GM12878 (cell line): ENCODE data around the gene BAG5. TPM values are rescaled to one million over a fixed set of nuclear protein-coding genes. Genes with fewer than 3 reads are reported as not detected.

Source experiments
- ATAC-seq: fragments of 200-7000 bp; cut with Tn5 transposase; 3 replicates; pipeline ENCODE4 v1.9.1; 2020; ENCODE audit warnings: mild to moderate bottlenecking, moderate library complexity
- BruUV-seq: library from RNA; stranded (reverse); fragments of 400-500 nt; replicated peaks from 2 replicates; lab custom pipeline; 2021; lab: Mats Ljungman, UMichigan
- CTCF ChIA-PET: fragments of 300-600 bp; sonication (Branson Sonifier 250); formaldehyde crosslinking; extraction: SDS; loops from one replicate; lab custom pipeline; 2021; ENCODE audit warnings: inconsistent platforms; lab: Yijun Ruan, JAX
- POLR2A ChIA-PET: fragments of 350-600 bp; formaldehyde crosslinking; extraction: SDS; loops from one replicate; lab custom pipeline; 2021; ENCODE audit warnings: inconsistent platforms; lab: Charles Lee
- RAD21 ChIA-PET: fragments of 300-600 bp; sonication (Branson Sonifier 250); formaldehyde crosslinking; loops from one replicate; lab custom pipeline; 2023; ENCODE audit warnings: antibody characterized with exemption; ENCODE audit not compliant: unreplicated experiment; lab: Charles Lee
- SMC1A ChIA-PET: fragments of 300-600 bp; sonication (Branson Sonifier 250); formaldehyde crosslinking; loops from one replicate; lab custom pipeline; 2023; ENCODE audit not compliant: unreplicated experiment, uncharacterized antibody; lab: Charles Lee
- DNase-seq: peaks from one replicate; pipeline ENCODE4 v3.0.0-alpha.2; 2011; ENCODE audit warnings: low read depth, low spot score
- FAIRE-seq: peaks from 3 replicates; lab custom pipeline; 2011; peaks lifted over from hg19 to GRCh38; lab: Jason Lieb, UNC
- H2AFZ ChIP-seq: 2 replicates; pipeline ENCODE4 v1.6.0; 2011; ENCODE audit warnings: low read depth, low read length, control low read depth; ENCODE audit not compliant: control insufficient read depth
- H3K27ac ChIP-seq: 2 replicates; pipeline ENCODE4 v1.5.1; 2011; ENCODE audit warnings: control low read depth; ENCODE audit not compliant: control insufficient read depth, insufficient read depth
- H3K27me3 ChIP-seq, 2 experiments: replicated peaks in 1 of 2; 2 replicates each; pipeline versions ENCODE4 v1.6.0 to v1.6.1; 2011; ENCODE audit warnings: low read length in 1 of 2; ENCODE audit not compliant: control insufficient read depth in 2 of 2, insufficient read depth in 2 of 2
- H3K36me3 ChIP-seq, 2 experiments: 2 replicates each; pipeline ENCODE4 v1.5.1; 2011; ENCODE audit warnings: low read length in 1 of 2; ENCODE audit not compliant: control insufficient read depth in 2 of 2, insufficient read depth in 2 of 2
- H3K4me1 ChIP-seq: 2 replicates; pipeline ENCODE4 v1.6.1; 2011; ENCODE audit warnings: mild to moderate bottlenecking, low read length, moderate library complexity, mixed read lengths; ENCODE audit not compliant: control insufficient read depth, insufficient read depth
- H3K4me2 ChIP-seq: 2 replicates; pipeline ENCODE4 v1.6.0; 2011; ENCODE audit warnings: control low read depth; ENCODE audit not compliant: control insufficient read depth, insufficient read depth
- H3K4me3 ChIP-seq: fragments of 200-600 bp; sonication (generic); 2 replicates; pipeline ENCODE4 v1.5.1; 2016
- H3K79me2 ChIP-seq: 2 replicates; pipeline ENCODE4 v1.6.0; 2011; ENCODE audit warnings: low read length; ENCODE audit not compliant: control insufficient read depth, insufficient read depth
- H3K9ac ChIP-seq: 2 replicates; pipeline ENCODE4 v1.8.0; 2011; ENCODE audit warnings: low read length, control low read depth, mixed read lengths; ENCODE audit not compliant: control insufficient read depth, insufficient read depth
- H3K9me3 ChIP-seq: replicated peaks from 3 replicates; pipeline ENCODE4 v1.5.1; 2011; ENCODE audit warnings: mild to moderate bottlenecking, low read length; ENCODE audit not compliant: control insufficient read depth, insufficient read depth
- H4K20me1 ChIP-seq: 2 replicates; pipeline ENCODE4 v1.6.0; 2011; ENCODE audit not compliant: control insufficient read depth, insufficient read depth
- WGBS: methylation state at CpG from one replicate; pipeline ENCODE4 v1.1.6; 2016; ENCODE audit warnings: low lambda C conversion rate; ENCODE audit not compliant: insufficient replicate concordance, insufficient coverage; ENCODE audit errors: missing lambda C conversion rate; 5-methylcytosine and 5-hydroxymethylcytosine counted together
- in situ Hi-C: fragments of 300-500 bp; cut with MboI; formaldehyde crosslinking; loops from 9 replicates; pipeline ENCODE4 v1.14.3; 2018; ENCODE audit warnings: mixed read lengths
- intact Hi-C: fragments of 100-400 bp; cut with micrococcal nuclease; formaldehyde crosslinking; loops from one replicate; pipeline ENCODE4 v1.14.2; 2022; ENCODE audit not compliant: unreplicated experiment
- polyA plus RNA-seq, 11 experiments: library from polyadenylated mRNA; depleted of rRNA in 4 of 11; unstranded in 6 of 11; stranded (reverse) in 5 of 11; fragments of >200 nt; fragmentation: Nextera tagmentation in 4 of 11; fragmentation: Illumina TruSeq in 1 of 11; extraction: Ambion mirVana in 4 of 11; extraction: Trizol in 1 of 11; gene quantifications; 1 replicate in 1 of 11; 2 replicates in 10 of 11; pipeline versions ENCODE4 v1.2.1 to v1.2.3, GENCODE V29; 2011 to 2016; ENCODE audit warnings: inconsistent platforms in 2 of 11, missing spikeins in 2 of 11, low read depth in 1 of 11
- total RNA-seq, 4 experiments: library from RNA; depleted of rRNA in 3 of 4; stranded (reverse); fragments of >200 nt in 3 of 4; fragmentation: Illumina TruSeq in 1 of 4; extraction: Trizol in 1 of 4; gene quantifications; 2 replicates each; pipeline versions ENCODE4 v1.2.1 to v1.2.3, GENCODE V29; 2013 to 2021
- TF ChIP-seq, protein P1 (sequence below): fragments of 450-650 bp; IDR thresholded peaks from 2 replicates; pipeline ENCODE4 v1.6.1; 2014; ENCODE audit warnings: mild to moderate bottlenecking
- TF ChIP-seq, protein P2 (sequence below): fragments of 450-650 bp; IDR thresholded peaks from 2 replicates; pipeline ENCODE4 v1.6.1; 2016; ENCODE audit warnings: mild to moderate bottlenecking

Gene BAG5
- total and polyA plus RNA-seq, 10 of the 15 experiments (the other 5 are each of a cell fraction or from before 2014, with no cell fraction given), result 9.9 to 30.5 (median 20.1) TPM

DNA sequence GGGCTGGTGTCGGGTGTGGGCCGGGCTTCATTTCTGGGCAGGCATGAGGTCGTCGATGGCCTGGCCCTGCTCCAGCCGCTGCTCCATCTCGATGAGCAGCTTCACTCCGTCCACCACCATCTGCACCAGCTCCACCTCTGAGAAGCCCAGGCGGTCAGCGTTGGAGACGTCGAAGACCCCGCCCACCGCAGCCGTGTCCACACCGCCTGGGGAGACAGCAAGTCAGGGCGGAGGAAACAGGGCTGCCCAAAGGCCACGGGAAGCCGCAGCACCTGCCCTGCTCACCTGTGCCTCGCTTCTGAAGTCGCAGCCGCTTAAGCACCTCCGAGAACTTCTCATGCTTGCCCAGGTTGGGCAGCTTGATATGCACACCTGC lies 42.6 kb downstream of the BAG5 start:
- ChIA-PET RAD21 (interaction anchor here (0.6 to 2.2 kb wide), 2 partner anchors 28 to 44 kb away, joined by 3 to 25 read pairs; no protein-coding TSS in a partner anchor), CTCF (interaction anchor here (1.3 to 6.5 kb wide), 4 partner anchors 9 to 38 kb away, joined by 4 to 53 read pairs (median 22); partner anchors contain the start of gene TRMT61A), POLR2A (interaction anchor here (1.3 kb wide), 1 partner anchor 24 kb away, joined by 4 read pairs; no protein-coding TSS in a partner anchor), SMC1A (interaction anchor here (1.0 to 1.8 kb wide), 3 partner anchors 15 to 38 kb away, joined by 3 to 13 read pairs (median 3); no protein-coding TSS in a partner anchor)
- intact Hi-C loops (no loop called here), in situ Hi-C loops (loop anchor here (5.0 kb wide), 1 partner anchor 37 kb away; no protein-coding TSS in a partner anchor)
- H3K36me3 ChIP-seq, result no peaks in the 10 kb centered on the region
- H3K9ac ChIP-seq, result no peak overlapping the region
- H4K20me1 ChIP-seq, result no peaks in the 10 kb centered on the region
- peaks cover 25% of the 10 kb centered on the region for H3K4me1 ChIP-seq
- H3K79me2 ChIP-seq, result no peaks in the 10 kb centered on the region
- H3K27me3 ChIP-seq, result peaks cover 2% of the 10 kb centered on the region in 2 experiments; a peak in 2 of 4 replicates
- no peaks in the 10 kb centered on the region; the same call in 2 of the 3 replicates for H3K9me3 ChIP-seq
- H3K27ac ChIP-seq, result no peak overlapping the region
- TF ChIP-seq, protein P1, sequence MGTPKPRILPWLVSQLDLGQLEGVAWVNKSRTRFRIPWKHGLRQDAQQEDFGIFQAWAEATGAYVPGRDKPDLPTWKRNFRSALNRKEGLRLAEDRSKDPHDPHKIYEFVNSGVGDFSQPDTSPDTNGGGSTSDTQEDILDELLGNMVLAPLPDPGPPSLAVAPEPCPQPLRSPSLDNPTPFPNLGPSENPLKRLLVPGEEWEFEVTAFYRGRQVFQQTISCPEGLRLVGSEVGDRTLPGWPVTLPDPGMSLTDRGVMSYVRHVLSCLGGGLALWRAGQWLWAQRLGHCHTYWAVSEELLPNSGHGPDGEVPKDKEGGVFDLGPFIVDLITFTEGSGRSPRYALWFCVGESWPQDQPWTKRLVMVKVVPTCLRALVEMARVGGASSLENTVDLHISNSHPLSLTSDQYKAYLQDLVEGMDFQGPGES, result no peak
- TF ChIP-seq, protein P2, sequence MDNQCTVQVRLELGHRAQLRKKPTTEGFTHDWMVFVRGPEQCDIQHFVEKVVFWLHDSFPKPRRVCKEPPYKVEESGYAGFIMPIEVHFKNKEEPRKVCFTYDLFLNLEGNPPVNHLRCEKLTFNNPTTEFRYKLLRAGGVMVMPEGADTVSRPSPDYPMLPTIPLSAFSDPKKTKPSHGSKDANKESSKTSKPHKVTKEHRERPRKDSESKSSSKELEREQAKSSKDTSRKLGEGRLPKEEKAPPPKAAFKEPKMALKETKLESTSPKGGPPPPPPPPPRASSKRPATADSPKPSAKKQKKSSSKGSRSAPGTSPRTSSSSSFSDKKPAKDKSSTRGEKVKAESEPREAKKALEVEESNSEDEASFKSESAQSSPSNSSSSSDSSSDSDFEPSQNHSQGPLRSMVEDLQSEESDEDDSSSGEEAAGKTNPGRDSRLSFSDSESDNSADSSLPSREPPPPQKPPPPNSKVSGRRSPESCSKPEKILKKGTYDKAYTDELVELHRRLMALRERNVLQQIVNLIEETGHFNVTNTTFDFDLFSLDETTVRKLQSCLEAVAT, result 0 out of 2 replicates have a peak, but pooled peaks have one; percentile 21
- no peak for ATAC-seq
- no peak overlapping the region; the same call in 1 of the 2 replicates for H3K4me2 ChIP-seq
- 57% methylated on average over 22 of the region's 22 CpGs for WGBS
- no peak overlapping the region for H3K4me3 ChIP-seq
- H2AFZ ChIP-seq, result no peak overlapping the region
- BruUV-seq, result no TSS peak
- no peak for DNase-seq
- FAIRE-seq, result no peak
